WI38 (cell line): Measurements from ENCODE around the gene TENM4.

Experiments used
- H3K4me3 ChIP-seq: 2 replicates; pipeline ENCODE4 v1.5.1; 2011; ENCODE audit warnings: low read depth, mild to moderate bottlenecking, control low read depth, low read length
- CTCF ChIP-seq: IDR thresholded peaks from 2 replicates; pipeline ENCODE4 v1.5.1; 2012; ENCODE audit warnings: low read depth, mild to moderate bottlenecking, control low read depth, low read length

Gene TENM4

GRCh38 chr11:79050786-79051185 is 390.0 kb downstream of the TENM4 start:
- no peak overlapping the region for H3K4me3 ChIP-seq
- no peak for TF ChIP-seq CTCF

GRCh38 chr11:79049741-79050179 is 391.1 kb downstream of the TENM4 start:
- H3K4me3 ChIP-seq, result no peak overlapping the region
- no peak for TF ChIP-seq CTCF

GRCh38 chr11:79047980-79048379 is 392.9 kb downstream of the TENM4 start:
- H3K4me3 ChIP-seq, result no peak overlapping the region
- TF ChIP-seq CTCF, result no peak

- no peak for TF ChIP-seq CTCF
- no peak overlapping the region for H3K4me3 ChIP-seq
Observed at GRCh38 chr11:79047321-79047720, 393.5 kb downstream of the TENM4 start.

- no peak for TF ChIP-seq CTCF
- H3K4me3 ChIP-seq, result no peak overlapping the region
Observed at GRCh38 chr11:79046366-79046765, 394.5 kb downstream of the TENM4 start.

- H3K4me3 ChIP-seq, result no peak overlapping the region
- TF ChIP-seq CTCF, result no peak
Observed at GRCh38 chr11:79045800-79046304, 395.0 kb downstream of the TENM4 start.

- H3K4me3 ChIP-seq, result no peak overlapping the region
- no peak for TF ChIP-seq CTCF
Observed at GRCh38 chr11:79045018-79045799, 395.6 kb downstream of the TENM4 start.
